Endothelial cell of umbilical vein (primary cell): Measurements from ENCODE around the gene RBM43.

Experiments
- CTCF ChIP-seq, 2 donors: IDR thresholded peaks; 1 replicate in 1 of 2; 2 replicates in 1 of 2; pipeline ENCODE4 v1.5.1; 2011; ENCODE audit warnings: low read length in 2 of 2, mild to moderate bottlenecking in 2 of 2, moderate library complexity in 2 of 2, control low read depth in 1 of 2, inconsistent platforms in 1 of 2, low read depth in 1 of 2; ENCODE audit not compliant: insufficient read depth in 1 of 2; ENCODE audit errors: extremely low read depth in 1 of 2
- EZH2 ChIP-seq: IDR thresholded peaks from 2 replicates; pipeline ENCODE4 v1.6.1; 2012; ENCODE audit warnings: borderline replicate concordance, low read depth, mild to moderate bottlenecking, moderate library complexity, low read length, inconsistent platforms; ENCODE audit not compliant: severe bottlenecking
- POLR2A ChIP-seq: IDR thresholded peaks from 2 replicates; pipeline ENCODE4 v1.6.1; 2012; ENCODE audit warnings: low read depth, mild to moderate bottlenecking, control low read depth, low read length
- POLR2AphosphoS5 ChIP-seq: IDR thresholded peaks from 2 replicates; pipeline ENCODE4 v1.6.1; 2012; ENCODE audit warnings: low read depth, mild to moderate bottlenecking, control low read depth, low read length, moderate library complexity; ENCODE audit not compliant: insufficient read depth

- TF ChIP-seq CTCF (IDR thresholded peaks at IDR 0.05; ENCODE audit: extremely low read depth in 1 of 2, insufficient read depth in 1 of 2, low read depth in 1 of 2, low read length in 2 of 2) (no peak), POLR2AphosphoS5 (peak; percentile 60), POLR2A (peak; percentile 51), EZH2 (no peak)
Observed at GRCh38 chr2:151261231-151261976, at the start of gene RBM43.
